GM19452 (cell line): ENCODE results near the gene MAPK1.
"Not testable (repeated sequence)": the region's sequence is repeated elsewhere in the genome, so short reads cannot be mapped to it uniquely, and the experiment has no call there.

Experiments used
- ATAC-seq: cut with Tn5 transposase; IDR thresholded peaks from one replicate; pipeline ENCODE4 v1.9.1; 2021; ENCODE audit not compliant: unreplicated experiment

The MAPK1 gene

GRCh38 chr22:21849489-21849888 lies 18.0 kb downstream of the MAPK1 start:
- ATAC-seq = no peak

GRCh38 chr22:21848057-21848456 lies 19.4 kb downstream of the MAPK1 start:
- not testable (repeated sequence) for ATAC-seq

GRCh38 chr22:21845558-21846453 lies 21.6 kb downstream of the MAPK1 start:
- no peak for ATAC-seq

GRCh38 chr22:21842946-21843345 lies 24.5 kb downstream of the MAPK1 start:
- ATAC-seq = no peak

- ATAC-seq = no peak
Measured at GRCh38 chr22:21841422-21841821, 26.0 kb downstream of the MAPK1 start.

GRCh38 chr22:21840236-21840823 lies 27.1 kb downstream of the MAPK1 start:
- no peak for ATAC-seq

- ATAC-seq = no peak
Measured at GRCh38 chr22:21839765-21840140, 27.7 kb downstream of the MAPK1 start.

GRCh38 chr22:21839104-21839764 lies 28.2 kb downstream of the MAPK1 start:
- not testable (repeated sequence) for ATAC-seq

- ATAC-seq = no peak
Measured at GRCh38 chr22:21837248-21837979, 30.0 kb downstream of the MAPK1 start.

- ATAC-seq = not testable (repeated sequence)
Measured at GRCh38 chr22:21836486-21836885, 31.0 kb downstream of the MAPK1 start.

GRCh38 chr22:21835378-21835777 lies 32.1 kb downstream of the MAPK1 start:
- ATAC-seq = no peak

GRCh38 chr22:21834869-21835268 lies 32.6 kb downstream of the MAPK1 start:
- no peak for ATAC-seq

- ATAC-seq = no peak
Measured at GRCh38 chr22:21832291-21833290, 34.9 kb downstream of the MAPK1 start.

GRCh38 chr22:21829523-21829922 lies 37.9 kb downstream of the MAPK1 start:
- no peak for ATAC-seq

GRCh38 chr22:21828268-21828638 lies 39.2 kb downstream of the MAPK1 start:
- no peak for ATAC-seq

- ATAC-seq = no peak
Measured at GRCh38 chr22:21827628-21828267, 39.7 kb downstream of the MAPK1 start.

- ATAC-seq = no peak
Measured at GRCh38 chr22:21826204-21826603, 41.2 kb downstream of the MAPK1 start.

GRCh38 chr22:21824962-21825361 lies 42.5 kb downstream of the MAPK1 start:
- not testable (repeated sequence) for ATAC-seq

GRCh38 chr22:21824445-21824912 lies 43.0 kb downstream of the MAPK1 start:
- ATAC-seq = no peak
